Stimulated activated CD8-positive, alpha-beta memory T cell treated with anti-CD3 and anti-CD28 coated beads, Interleukin-4, amount 100 ng/mL, for 24 hours (primary cell): ENCODE data around the gene ZNF593.
A peak's percentile ranks its signal among the peaks of the same experiment; 100 is the strongest.

Source experiments
- DNase-seq: peaks from one replicate; pipeline ENCODE4 v3.0.0-alpha.2; 2020; ENCODE audit warnings: low read depth

The ZNF593 gene

GRCh38 chr1:26169669-26170471, at the start of gene ZNF593:
Gene ZNF593, plus strand, starts transcription at chr1:26169908. Its CDS starts 76 bp downstream, at chr1:26169984.
- DNase-seq = peak; percentile 87

- DNase-seq = no peak
These were observed 47.6 kb upstream of the ZNF593 start for GRCh38 chr1:26121854-26122773.

GRCh38 chr1:26122988-26123973, 46.4 kb upstream of the ZNF593 start:
- no peak for DNase-seq

GRCh38 chr1:26124418-26125331, 45.0 kb upstream of the ZNF593 start:
- no peak for DNase-seq

GRCh38 chr1:26125382-26125781, 44.3 kb upstream of the ZNF593 start:
- no peak for DNase-seq

GRCh38 chr1:26125946-26126320, 43.8 kb upstream of the ZNF593 start:
- DNase-seq = no peak

GRCh38 chr1:26126321-26127084, 43.2 kb upstream of the ZNF593 start:
- DNase-seq = no peak

- no peak for DNase-seq
These were observed 42.2 kb upstream of the ZNF593 start for GRCh38 chr1:26127235-26128163.

GRCh38 chr1:26129778-26130177, 39.9 kb upstream of the ZNF593 start:
- no peak for DNase-seq

GRCh38 chr1:26130695-26131094, 39.0 kb upstream of the ZNF593 start:
- no peak for DNase-seq

GRCh38 chr1:26132128-26132833, 37.4 kb upstream of the ZNF593 start:
- DNase-seq = no peak

GRCh38 chr1:26132834-26133167, 36.9 kb upstream of the ZNF593 start:
- no peak for DNase-seq

- no peak for DNase-seq
These were observed 35.2 kb upstream of the ZNF593 start for GRCh38 chr1:26134466-26134865.

- no peak for DNase-seq
These were observed 30.6 kb upstream of the ZNF593 start for GRCh38 chr1:26138974-26139558.

- DNase-seq = no peak
These were observed 27.5 kb upstream of the ZNF593 start for GRCh38 chr1:26142159-26142558.

GRCh38 chr1:26145041-26145959, 24.4 kb upstream of the ZNF593 start:
- peak; percentile 67 for DNase-seq

- DNase-seq = no peak
These were observed 23.8 kb upstream of the ZNF593 start for GRCh38 chr1:26145960-26146294.
